HL-60/S4 treated with phorbol 12-myristate 13-acetate at 8.2 ng/mL for 4 days and 3 days (cell line): Measurements from ENCODE around the gene GORASP1.

Source experiments
- in situ Hi-C: fragments of 300-500 bp; cut with MboI; formaldehyde crosslinking; loops from 2 replicates; pipeline ENCODE4 v1.15.0; 2022; ENCODE audit warnings: low sequenced_read_pairs

GORASP1 gene

DNA sequence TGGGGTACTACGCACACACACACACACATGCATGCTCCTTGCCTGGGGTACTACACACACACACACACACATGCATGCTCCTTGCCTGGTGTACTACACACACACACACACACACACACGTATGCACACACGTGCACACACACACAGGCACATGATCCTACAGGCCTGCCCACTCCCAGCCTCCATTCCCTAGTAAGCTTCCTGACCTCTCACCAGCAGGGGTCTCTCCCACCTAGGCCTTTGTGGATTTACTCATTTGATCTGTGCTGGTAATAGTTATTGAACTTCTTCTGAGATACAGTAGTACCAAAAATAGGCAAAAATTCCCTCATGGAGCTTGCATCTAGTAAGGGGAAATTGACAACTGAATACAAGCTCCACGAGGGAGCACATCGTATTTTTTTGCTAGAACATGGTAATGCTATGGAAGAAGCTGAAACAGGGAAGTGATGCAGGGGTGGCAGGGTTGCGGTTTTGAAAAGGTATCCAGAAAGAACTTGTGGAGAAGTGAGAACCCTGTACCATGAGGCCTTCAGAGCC lies 19.2 kb upstream of the GORASP1 start:
- in situ Hi-C loops: no loop called here

- in situ Hi-C loops: no loop called here
Measured at GRCh38 chr3:39125841-39126500, 18.5 kb upstream of the GORASP1 start.

DNA sequence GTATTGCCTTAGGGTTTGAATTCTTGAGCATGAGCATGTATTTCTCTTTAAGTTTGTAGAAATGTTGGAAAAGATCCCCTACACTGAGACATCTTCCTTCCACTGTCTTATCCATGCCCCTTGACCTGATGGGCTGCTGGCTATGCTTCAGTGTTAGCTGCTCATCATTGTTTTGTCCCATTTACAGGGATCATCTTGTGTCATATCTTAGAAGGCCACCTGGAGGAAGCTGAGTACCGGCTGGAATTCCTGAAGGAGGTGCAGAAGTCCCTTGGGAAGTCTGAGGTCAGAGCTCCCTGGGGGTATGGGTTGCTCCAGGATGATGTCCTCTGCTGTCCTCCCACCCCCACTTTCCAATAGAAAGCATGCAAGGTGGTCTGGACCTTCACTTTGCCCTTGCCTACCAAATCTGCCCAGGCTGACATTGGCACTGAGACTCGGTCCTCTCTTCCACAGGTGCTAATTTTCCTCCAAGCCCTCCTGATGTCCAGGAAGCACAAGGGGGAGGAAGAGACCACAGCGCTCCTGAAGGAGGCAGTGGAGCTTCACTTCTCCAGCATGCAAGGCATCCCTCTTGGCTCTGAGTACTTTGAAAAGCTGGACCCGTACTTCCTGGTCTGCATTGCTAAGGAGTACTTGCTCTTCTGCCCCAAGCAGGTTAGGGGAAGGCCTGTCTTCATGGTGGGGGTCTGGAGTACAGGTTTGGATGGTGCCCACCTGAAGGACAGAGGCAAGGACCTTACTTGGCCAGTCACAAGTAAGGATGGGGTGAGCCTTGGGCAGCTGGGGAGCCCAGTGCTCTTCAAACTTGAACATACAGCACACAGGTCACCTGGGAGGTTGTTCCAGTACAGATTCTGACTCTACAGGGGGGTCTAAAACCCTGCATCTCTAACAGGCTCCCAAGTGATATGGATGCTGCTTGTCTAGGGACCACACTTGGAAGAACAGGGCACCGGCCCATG lies 17.7 kb upstream of the GORASP1 start:
- in situ Hi-C loops: no loop called here

DNA sequence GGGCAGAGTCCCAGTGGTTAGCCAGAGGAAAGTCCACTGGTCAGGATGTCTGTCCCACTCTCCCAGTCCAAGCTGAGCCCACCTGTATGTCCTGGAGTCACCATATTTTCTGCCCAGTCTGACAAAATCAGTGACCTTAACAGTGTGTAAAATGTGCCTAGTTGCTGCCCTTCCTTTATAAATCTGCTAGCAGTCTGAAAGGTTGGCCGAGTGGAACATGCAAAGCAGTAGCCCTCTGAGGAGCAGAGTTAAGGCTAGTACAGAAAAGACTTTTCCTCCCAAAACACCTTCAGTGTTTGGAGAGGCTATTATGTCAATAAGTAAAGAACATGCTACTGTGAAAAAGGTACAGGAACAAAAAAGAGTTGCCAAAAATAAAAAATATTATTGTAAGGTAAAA lies 15.4 kb upstream of the GORASP1 start:
- in situ Hi-C loops: no loop called here

DNA sequence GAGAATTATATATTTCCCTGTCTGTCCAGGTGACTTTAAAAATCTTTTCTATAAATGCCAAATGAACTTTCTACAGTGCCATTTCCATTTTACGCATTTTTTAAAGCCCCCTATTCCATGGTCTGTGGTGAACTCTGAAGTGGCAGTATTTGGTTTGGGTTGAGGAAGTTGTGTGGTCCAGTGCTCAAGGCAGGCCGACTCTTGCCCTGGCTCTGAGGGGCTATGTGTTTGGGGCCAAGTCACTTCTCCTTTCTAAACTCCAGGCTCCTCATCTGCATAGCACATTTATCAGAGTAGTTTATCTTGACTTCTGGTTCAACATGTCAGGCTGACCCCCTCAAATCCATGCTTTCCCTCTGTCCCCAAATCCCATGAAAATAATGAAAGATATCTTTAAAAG lies 14.2 kb upstream of the GORASP1 start:
- in situ Hi-C loops: no loop called here

GRCh38 chr3:39118931-39119660 lies 11.7 kb upstream of the GORASP1 start:
- in situ Hi-C loops: no loop called here

DNA sequence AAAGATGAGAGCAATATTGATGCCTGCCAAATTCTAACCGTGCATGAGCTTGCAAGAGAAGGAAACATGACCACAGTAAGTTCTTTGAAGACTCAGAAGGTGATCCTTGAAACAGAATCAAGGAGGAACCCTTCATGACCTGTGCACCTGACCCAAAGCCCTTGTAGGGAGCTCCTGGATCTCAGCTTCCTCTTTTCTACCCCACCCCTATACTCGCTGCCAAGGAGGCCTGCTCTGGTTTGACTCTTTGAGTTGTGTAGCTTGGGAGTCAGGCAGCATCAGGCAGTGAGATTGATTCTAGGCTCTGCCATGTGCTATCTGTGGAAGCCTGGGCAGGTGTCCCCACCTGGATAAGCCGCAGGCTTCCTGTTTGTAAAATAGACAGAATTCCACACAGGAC lies 10.7 kb upstream of the GORASP1 start:
- in situ Hi-C loops: no loop called here

- in situ Hi-C loops: no loop called here
Measured at GRCh38 chr3:39115870-39116269, 8.4 kb upstream of the GORASP1 start.

DNA sequence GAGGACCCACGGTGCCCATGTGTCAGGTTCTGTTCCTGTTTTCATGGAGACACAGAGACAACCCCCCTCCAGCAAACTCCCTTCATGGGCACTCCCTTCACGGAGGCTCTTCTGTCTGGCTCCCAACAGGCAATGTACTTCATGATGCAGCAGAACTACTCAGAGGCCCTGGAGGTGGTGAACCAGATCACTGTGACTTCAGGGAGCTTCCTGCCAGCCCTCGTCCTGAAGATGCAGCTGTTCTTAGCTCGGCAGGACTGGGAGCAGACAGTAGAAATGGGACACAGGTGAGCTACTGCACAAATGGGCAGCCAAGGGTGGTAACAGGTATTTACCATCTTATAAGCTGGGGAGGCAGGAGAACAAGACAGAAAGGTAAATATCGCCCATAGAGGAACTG lies 7.0 kb upstream of the GORASP1 start:
- in situ Hi-C loops: no loop called here

DNA sequence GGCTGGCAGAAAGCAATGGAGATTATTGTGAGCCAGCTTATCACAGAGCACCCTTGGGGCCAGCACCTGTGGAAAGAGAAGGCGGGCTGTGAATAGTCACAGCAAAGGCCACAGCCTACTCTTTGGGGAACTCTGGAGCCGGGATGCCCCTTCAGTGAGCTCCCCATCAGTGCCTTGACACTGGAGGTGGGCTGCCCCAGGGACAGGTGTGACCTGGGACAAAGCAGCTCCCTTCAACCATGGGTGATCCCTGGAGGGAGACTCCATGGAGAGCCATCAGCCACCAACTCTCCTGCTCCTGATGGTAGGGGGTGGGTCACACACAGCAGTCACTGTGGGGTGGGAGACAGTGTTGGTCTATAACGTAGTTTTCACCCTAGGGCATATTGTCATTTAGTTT lies 5.9 kb upstream of the GORASP1 start:
- in situ Hi-C loops: no loop called here

GRCh38 chr3:39112535-39112934 lies 5.1 kb upstream of the GORASP1 start:
- in situ Hi-C loops: no loop called here

- in situ Hi-C loops: no loop called here
Measured at GRCh38 chr3:39112113-39112512, 4.7 kb upstream of the GORASP1 start.

DNA sequence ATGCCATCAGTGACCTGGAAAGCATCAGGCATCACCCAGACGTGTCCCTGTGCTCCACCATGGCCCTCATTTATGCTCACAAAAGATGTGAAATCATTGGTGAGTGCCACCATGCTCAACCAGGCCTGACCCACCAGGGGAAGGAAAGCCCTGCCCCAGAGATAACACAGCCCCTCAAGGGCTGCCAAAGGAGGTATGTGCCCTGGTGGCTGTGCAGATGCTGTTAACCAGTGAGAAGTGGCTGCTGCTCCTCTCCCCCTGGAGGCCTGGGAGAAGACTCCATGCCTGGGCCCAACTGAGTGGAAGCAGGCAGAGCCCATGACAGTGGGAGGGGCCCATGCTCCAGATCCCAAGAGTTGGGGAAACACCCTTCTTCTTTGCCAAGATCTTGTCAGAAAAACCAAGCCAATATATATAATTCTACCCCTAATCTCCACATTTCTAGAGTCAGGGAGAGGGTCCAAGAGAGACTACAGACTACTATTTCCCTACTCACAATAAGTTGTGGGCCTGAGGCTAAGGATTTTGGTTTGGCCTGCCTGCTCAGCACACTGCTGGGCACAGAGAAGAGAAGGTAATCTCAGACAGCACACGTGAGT lies 2.7 kb upstream of the GORASP1 start:
- in situ Hi-C loops: no loop called here

GRCh38 chr3:39109086-39109485 lies 1.7 kb upstream of the GORASP1 start:
- in situ Hi-C loops: no loop called here

DNA sequence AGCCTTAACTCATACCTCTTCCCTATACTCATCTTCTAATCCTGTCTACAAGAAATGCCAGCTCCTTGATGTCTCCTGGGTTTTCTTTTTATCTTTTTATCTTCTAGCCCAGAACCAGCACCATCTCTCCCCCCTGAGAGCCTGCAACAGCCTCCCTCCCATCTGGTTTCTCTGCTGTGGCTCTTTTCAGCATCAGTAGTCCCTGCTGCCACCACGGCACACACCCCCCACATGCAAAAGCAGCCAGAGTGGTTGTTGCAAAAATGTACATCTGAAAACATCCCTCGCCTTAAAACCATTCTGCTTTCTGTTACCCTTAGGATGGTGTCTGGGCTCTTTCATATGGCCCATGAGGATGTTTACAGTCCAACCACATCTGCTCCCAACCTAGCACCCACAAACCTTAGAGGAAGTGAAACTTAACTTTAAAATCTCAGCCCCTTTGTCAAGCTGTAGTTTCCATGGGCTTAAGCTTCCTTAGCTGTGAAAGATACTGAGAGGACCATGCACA lies 828 bp upstream of the GORASP1 start:
- in situ Hi-C loops: no loop called here

GRCh38 chr3:39106851-39107387 lies 508 bp downstream of the GORASP1 start:
- in situ Hi-C loops: no loop called here

- in situ Hi-C loops: no loop called here
Measured at GRCh38 chr3:39106281-39106811, 1.1 kb downstream of the GORASP1 start.

- in situ Hi-C loops: no loop called here
Measured at GRCh38 chr3:39105687-39106063, 1.8 kb downstream of the GORASP1 start.

DNA sequence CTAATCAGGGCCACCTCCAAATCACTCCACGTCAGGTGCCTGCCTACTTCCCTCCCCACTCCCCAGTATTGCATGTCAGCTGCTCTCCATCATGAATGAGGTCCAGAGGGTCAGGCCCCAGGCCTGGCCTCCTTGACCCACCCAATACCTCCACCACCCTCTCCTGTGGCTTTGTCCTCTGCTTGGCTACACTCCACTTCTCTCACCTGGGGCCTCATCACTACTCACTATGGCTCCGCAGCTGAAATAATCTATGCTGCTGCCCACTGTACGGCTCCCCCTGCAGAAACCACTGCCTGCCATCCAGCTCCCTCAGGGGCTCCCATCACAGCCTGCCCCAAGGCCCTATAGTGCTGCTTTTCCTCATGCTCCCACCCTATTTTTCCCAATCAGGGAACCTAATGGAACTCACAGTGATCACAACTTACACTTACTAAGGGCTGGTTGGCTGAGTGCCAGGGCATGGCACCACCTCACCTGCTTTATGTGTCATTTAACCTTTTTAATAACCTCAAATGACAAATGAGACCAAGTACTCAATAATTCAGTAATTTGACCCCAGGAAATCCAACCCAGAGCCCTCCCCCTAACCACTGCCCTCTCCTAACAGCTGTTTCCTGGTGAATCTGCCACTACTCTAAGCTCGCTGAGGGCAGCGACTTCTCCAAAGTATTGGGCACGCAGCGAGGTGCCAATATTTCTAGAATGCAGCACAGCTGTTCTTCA lies 2.3 kb downstream of the GORASP1 start:
- in situ Hi-C loops: no loop called here
